ENCODE data around the gene SPACA6.

SPACA6 gene

DNA sequence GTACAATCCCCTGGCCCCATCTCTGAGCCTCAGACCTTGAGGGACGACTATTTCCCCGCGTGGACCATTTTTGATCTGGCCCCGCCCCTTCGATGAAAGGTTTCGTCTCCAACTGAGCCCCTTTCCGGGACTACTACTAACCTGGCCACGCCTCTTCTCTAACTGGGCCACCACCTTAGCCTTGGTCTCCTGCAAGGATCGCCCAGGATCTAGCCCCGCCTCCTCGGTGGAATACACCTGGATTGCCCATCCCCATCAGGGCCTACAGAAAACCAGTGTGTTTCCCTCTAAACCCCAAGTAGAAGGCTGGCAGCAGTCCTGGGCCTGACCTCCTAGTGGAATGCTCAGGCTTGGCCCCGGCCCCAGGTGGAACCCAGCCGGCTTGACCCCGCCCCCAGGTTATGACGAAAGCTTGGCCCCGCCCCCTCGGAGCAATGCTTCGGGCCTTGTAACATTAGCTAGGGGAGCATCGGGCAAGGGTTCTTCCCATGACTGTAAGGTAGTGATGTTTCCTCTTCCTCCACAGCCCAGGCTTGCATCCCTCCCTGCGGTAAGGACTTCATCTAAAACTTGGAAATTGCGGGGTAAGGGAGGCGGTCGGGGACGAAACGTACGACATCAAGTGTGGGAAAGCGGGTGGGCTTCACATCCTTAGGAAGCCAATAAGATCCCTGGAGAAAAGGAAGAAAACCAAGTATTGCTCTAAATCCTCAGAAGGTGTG lies 9.1 kb downstream of the SPACA6 start:
- DNase-seq, result peak; percentile 49 to 92 (median 64)

DNA sequence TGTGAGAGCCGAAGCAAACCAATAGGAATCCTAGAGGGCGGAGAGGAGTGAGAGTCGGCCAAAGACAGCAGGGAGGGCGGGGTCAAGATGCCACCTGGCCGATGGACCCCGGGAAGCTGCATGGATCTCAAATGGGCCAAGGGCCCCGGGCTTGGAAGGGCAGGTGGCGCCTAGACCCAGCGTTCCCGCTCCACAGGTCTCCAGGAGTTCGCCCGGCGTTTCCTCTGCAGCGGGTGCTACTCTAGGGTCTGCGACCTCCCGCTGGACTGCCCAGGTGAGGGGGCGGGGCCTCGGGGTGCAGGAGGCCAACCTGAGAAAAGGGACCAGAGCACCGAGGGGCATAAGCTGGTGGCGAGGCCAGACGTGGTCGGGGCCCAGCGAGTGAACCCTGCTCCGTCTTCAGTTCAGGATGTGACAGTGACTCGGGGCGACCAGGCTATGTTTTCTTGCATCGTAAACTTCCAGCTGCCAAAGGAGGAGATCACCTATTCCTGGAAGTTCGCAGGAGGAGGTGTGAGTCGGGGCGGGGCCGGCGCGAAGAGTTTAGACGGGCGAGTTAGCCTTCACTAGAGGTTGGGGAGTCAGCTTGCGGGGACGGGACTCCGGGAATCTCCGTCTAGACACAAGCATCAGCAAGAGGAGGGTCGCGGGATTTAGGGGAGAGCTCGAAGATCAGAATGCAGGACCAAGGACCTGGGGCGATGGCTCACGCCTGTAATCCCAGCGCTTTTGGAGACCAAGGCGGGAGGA lies 9.9 kb downstream of the SPACA6 start:
- DNase-seq, result peak in 3 of 10 donors; percentile 83 to 87 (median 87)
- intact Hi-C loops (cut with DNase I), result no loop called here

More for the DNA sequence above, 9.1 kb downstream of the SPACA6 start:
- intact Hi-C loops (cut with DNase I), result no loop called here

DNA sequence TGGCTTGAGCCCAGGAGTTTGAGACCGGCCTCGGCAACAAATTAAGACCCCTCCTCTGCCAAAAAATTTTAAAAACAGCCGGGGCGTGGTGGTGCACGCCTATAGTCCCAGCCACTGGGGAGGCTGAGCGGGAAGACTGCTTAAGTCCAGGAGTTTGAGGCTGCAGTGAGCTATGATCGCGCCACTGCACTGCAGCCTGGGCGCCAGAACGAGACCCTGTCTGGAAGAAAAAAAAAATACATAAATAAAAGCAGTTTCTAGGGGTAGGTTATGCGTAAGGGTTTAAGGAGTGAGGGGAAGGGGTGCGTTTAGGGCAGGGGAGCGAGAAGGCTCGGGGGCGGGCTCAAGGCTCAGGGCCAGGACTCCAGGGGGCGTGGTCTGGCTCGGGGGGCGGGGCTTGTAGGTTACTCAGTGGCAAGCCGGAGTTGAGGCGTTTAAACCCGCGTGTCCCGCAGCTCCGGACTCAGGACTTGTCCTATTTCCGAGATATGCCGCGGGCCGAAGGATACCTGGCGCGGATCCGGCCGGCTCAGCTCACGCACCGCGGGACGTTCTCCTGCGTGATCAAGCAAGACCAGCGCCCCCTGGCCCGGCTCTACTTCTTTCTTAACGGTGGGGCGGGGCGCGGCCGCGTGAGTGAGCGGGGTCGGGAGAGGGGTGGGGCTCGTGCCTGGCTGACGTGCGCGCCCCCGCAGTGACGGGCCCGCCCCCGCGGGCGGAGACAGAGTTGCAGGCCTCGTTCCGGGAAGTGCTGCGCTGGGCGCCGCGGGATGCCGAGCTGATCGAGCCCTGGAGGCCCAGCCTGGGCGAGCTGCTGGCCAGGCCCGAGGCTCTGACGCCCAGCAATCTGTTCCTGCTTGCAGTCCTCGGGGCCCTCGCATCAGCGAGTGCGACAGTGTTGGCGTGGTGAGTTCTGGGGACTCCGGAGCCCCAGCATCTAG lies 10.7 kb downstream of the SPACA6 start:
- intact Hi-C loops (cut with DNase I), result loop anchor here (1.0 kb wide), 1 partner anchor 15 kb away; no protein-coding TSS in a partner anchor
- peak; percentile 85 to 99 (median 93) for DNase-seq

DNA sequence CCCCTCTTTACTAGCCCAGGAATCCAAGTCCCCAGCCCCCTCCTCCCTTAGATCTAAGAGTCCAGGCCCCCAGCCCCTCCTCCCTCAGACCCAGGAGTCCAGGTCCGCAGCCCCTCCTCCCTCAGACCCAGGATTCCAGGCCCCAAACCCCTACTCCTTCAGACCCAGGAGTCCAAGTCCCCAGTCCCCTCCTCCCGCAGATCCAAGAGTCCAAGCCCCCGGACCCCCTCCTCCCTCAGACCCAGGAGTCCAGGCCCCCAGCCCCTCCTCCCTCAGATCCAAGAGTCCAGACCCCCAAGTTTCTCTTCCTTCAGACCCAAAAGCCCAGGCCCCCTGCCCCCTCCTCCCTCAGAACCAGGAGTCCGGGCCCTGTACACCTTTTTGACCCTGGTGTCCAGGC lies 11.5 kb downstream of the SPACA6 start:
- peak in 1 of 10 donors; percentile 19 for DNase-seq
- intact Hi-C loops (cut with DNase I), result loop anchor here (1.0 kb wide), 1 partner anchor 15 kb away; no protein-coding TSS in a partner anchor

DNA sequence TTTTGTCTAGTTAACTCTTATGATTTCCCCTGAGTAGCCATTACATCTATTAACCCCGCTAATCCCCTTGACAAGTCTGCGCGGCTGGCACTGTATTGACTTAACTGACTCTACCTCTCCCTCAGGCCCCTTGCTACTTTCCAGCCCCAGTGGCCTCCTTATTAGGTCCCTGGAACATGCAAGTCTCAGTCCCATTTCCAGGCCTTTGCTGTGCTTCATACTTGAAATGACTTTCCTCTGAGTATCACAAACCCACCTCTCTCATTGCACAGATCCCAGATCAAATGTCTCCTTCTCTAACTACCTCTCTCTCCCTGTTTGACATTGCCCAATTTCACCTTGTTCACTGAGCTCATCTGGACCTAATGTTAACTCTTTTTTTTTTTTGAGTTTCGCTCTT lies 13.2 kb downstream of the SPACA6 start:
- DNase-seq, result peak in 1 of 10 donors; percentile 30
- intact Hi-C loops (cut with DNase I), result no loop called here

DNA sequence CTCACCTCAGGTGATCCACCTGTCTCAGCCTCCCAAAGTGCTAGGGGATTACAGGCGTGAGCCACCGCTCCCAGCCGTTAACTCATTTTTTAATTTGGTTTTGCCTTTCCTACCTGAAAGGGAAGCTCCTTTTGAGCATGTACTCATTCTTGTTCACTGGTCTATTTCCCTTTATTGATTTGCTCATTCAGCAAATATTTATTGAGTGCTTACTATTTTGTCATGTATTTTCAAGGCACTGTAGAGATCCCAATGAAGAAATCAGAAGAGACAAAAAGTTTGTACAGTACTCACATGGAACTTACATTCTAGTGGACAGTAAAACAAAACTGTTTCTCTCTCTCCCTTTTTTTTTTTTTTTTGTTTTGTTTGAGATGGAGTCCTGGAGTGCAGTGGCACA lies 13.8 kb downstream of the SPACA6 start:
- intact Hi-C loops (cut with DNase I), result no loop called here
- peak in 1 of 10 donors; percentile 9 for DNase-seq

DNA sequence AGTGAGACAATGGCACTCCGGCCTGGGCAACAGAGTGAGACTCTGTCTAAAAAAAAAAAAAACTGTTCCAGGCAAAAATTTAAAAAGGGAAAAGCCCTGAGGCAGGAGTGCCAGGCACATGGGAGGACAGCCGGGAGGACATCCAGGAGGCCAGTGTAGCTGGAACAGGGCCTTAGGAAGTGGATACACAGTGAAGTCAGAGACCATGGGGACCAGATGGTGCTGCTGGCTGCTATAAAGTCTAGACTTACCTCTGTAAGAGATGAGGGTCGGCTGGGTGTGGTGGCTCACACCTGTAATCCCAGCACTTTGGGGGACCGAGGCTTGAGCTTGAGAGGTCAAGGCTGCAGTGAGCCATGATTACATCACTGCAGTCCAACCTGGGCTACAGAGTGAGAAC lies 15.7 kb downstream of the SPACA6 start:
- DNase-seq, result peak in 1 of 10 donors; percentile 55
- intact Hi-C loops (cut with DNase I), result no loop called here

DNA sequence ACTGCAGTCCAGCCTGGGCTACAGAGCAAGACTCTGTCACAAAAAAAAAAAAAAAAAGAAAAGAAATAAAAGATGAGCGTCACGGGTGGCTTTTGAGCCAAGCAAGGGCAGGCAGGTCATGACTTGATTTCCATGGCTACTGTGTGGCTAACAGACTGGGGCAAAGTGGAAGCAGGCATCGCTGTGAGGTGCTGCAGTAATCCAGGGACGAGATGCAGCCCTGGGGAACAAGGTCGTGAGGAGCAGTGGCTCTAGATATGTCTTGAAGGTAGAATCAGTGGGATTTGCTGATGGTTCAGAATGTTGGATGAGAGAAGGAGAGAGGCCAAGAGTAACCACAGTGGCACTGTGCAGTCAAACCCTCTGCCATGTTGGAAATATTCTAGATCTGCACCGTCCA lies 16.4 kb downstream of the SPACA6 start:
- intact Hi-C loops (cut with DNase I), result no loop called here
- peak in 2 of 10 donors; percentile 16 to 57 for DNase-seq

DNA sequence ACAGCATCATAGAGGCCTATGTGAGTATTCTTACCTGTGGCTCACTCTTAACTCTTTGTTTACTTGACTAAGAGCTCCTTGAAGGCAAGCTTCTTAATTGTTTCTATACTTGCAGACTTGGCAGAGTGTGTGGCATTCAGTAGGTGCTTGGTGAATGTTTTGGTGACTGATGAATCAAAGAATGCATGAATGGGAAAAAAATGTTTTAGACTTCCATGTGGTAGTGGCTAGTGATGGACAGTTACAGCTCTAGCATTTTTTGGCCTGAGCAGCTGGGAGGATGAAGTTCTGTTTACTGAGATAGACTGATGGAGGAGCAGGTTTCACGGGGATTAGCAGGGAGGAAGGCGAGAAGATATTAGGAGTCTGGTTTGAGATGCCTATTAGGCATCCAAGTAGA lies 17.0 kb downstream of the SPACA6 start:
- intact Hi-C loops (cut with DNase I), result no loop called here
- DNase-seq, result peak in 1 of 10 donors; percentile 2

DNA sequence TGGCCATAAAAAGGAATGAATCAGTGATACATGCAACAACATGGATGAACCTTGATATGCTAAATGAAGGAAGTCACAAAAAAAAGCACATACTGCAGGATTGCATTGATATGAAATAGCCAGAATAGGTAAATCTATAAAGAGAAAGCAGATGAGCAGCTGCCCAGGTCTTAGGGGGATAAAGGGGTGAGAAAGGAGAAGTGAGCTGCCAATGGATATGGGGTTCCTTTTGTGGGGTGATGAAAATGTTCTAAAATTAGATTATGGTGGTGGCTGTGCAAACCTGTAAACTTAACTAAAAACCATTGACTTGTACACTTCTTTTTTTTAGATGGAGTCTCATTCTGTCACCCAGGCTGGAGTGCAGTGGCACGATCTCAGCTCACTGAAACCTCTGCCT lies 18.6 kb downstream of the SPACA6 start:
- DNase-seq, result no peak
- intact Hi-C loops (cut with DNase I), result no loop called here

DNA sequence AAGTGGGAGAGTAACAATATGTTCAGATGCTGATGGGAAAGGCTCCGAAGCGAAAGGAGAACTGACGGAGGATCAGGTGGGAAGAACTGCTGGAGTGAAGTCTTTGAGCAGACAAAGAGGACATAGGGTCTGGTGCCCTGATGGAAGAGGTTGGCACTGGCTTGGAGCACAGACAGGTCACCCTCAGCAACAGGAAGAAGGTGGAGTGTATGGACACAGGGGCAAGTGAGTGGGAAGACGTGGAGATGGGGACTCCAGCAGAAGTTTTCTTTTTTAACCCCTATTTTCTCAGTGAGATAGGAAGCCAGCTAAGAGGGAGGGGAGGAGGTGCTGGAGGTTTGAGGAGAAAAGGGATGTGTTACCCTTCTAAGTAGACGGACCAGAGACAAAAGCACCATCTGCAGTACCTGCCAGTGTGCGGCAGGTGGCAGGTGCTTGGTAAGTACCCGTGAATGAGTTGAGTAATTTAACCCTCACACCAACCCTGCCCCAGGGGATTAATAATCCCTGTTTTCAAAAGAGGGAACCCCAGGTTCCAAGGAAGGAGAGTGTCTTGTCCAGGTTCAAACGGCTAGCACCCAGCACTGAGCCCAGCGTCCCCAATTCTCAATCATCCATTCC lies 19.4 kb downstream of the SPACA6 start:
- intact Hi-C loops (cut with DNase I), result no loop called here

DNA sequence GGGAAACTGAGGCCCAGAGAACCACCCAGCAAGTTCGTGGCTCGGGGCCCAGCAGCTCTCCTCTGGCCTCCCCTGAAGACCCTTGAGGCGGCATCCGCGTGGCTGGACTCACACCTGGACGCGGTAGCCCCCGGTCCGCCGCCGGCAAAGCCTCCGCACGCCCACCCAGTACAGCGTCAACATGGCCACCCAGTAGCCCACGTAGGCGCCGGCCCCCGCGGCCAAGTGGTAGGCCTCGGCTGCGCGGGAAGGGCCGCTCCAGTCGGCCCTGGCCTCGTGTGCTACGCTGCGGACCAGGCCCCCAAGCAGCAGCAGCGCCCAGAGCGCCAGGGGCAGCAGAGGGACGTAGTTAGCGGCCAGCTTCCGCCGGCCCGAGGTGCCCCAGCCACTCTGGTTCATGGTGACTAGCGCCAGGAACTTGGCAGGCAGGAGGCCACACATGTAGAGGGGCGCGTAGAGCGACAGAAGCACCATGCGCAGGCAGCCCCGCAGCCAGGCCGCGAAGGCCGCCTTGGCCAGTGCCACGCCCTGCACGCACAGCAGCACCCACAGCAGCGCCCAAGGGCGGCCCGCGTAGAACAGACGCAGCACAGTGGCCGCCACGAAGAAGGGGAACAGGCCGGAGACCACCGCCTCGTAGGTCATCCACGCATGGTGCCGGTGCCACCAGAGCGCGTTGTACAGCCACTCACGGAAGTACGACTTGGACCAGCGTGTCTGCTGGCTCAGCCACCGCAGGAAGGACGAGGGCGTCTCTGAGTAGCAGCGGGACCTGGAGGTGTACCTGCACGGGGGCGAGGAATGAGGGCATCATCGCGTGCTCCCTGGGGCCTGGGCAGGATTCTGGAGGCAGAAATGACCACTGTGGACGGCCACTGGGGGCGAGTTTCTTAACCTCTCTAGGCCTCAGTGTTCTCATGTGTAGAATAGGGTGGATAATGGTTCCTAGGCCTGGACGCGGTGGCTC lies 20.5 kb downstream of the SPACA6 start:
- intact Hi-C loops (cut with DNase I), result no loop called here
- DNase-seq, result peak in 2 of 10 donors; percentile 71 to 75

More for the DNA sequence above, 19.4 kb downstream of the SPACA6 start:
- DNase-seq, result peak in 2 of 10 donors; percentile 4 to 37

DNA sequence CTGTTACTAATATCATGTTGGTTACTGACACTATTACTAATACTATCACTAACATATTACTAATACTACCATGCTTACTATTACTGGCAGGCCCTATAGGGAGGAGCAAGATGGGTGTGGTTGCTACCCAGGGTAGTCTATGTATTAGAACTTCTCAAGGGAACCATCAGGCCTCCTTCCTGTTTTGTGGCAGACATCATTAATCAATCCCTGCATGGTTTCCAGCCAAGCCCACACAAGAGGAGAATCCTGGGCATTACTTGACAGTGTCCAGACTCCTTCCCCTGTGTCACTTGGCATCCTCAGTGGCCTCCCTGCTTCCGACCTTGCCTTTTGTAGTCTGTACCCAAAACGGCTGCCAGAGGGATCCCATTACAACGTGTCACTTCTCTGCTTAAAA lies 21.7 kb downstream of the SPACA6 start:
- intact Hi-C loops (cut with DNase I), result no loop called here
- DNase-seq, result no peak

DNA sequence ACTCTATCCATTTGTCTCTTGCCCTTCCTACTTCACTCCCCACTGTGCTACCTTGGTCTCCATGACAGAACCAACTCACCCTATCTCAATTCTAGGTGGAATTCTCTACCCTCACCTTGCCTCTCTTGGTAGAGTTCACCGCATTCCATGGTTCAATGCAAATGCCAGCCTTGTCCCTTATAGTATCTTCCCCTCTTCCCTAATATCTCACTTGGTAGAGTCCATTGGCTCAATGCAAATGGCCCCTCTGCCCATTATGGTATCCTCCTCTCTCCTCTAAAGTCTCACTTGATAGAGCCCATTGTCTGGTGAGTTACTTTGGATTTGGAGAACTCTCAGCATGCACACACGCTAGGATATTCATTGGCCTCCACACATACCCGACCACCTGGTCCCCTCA lies 22.7 kb downstream of the SPACA6 start:
- DNase-seq, result no peak
- intact Hi-C loops (cut with DNase I), result no loop called here

DNA sequence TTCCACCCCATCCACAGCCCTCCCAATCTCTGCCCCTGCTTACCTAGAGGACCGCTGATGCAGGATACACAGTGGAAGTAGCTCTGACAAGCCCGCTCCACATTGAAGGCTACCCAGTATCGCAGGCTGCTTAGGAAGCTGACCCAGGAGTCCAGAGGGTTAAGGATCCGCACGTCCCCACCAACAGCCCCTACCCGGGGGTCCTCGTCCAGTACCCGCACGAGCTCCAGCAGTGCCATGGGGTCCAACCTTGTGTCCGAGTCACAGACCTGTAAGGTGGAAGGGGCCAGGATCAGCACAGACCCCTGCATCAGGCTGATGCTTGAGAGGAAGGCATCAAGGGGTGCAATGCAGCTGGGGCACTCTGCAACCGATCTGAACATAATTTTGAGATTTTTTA lies 23.8 kb downstream of the SPACA6 start:
- intact Hi-C loops (cut with DNase I), result no loop called here
- DNase-seq, result peak in 2 of 10 donors; percentile 36 to 64

DNA sequence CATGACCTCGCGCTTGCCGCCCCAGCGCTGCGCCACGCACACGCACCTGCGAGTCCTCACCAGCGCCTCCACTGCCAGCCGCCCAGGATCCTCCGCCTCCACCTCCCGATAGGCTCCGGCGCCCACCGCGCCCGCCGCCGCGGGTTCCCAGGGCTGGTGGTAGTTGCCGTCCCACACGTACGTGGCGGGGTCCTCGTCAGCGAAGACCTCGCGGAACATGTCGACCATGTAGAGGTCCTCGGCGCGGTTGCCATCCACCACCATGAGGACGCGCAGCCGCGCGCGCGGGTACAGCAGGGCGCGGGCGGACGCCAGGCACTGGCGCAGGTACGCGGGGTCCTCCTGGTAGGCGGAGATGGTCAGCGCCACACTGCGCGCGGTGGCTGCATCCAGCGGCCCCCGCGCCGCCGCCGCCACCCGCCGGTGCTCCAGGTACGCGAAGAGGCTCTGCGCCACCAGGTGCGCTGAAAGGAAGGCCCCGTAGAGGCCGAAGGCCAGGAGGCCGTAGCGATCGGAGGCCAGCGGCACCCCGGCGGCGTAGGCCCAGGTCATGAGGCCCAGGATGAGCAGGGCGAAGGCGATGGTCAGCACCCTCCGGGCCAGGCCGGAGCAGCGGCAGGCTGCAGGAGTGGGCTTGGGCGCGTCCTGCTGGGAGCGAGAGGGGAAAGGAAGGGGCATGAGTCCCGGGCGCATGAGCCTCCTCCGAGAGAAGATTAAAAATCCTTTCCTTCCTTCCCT lies 26.3 kb downstream of the SPACA6 start:
- intact Hi-C loops (cut with DNase I), result no loop called here
- DNase-seq, result peak in 9 of 10 donors; percentile 21 to 91 (median 56)

DNA sequence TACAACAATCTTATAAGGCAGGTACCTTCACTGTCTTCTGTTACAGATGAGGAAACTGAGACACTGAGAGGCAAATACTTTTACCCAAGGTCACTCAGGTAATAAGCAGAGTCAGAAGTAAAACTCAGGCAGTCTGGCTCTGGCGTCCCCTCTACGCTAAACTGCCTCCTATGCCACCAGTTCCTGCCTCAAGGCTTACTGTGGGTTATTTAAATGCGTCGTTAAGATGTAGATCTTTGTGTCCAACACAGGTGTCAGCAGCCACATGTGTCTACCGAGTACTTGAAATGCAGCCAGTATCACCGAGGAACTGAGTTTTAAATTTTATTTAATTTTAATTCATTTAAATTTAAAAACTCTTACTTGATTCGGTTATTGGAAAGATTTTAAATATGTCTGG lies 28.8 kb downstream of the SPACA6 start:
- intact Hi-C loops (cut with DNase I), result no loop called here

DNA sequence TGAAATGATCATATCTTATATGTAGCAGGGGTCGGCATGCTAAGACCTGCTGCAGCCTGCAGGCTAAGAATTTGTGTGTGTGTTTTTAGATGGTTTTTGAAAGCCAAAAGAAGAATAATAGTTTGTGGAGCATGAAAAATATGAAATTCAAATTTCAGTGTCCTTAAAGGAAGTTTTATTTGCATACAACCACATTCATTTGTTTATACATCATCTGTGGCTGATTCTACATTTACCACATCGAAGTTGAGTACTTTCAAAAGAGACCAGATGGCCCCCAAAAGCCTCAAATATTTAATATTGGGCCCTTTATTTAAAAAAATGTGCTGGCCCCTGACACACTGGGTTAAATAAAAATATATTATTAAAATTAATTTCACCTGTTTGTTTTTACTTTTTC lies 29.4 kb downstream of the SPACA6 start:
- intact Hi-C loops (cut with DNase I), result no loop called here
- DNase-seq, result no peak

More for the DNA sequence above, 28.8 kb downstream of the SPACA6 start:
- DNase-seq, result no peak
